ENCODE data around the gene VTI1A.

The VTI1A gene

GRCh38 chr10:112634096-112634830 lies 187.2 kb downstream of the VTI1A start:
- H3K9me3 ChIP-seq (ENCODE audit: control insufficient read depth, low read length) = no peaks in the 10 kb centered on the region
- WGBS, 2 experiments (ENCODE audit: insufficient coverage in 2 of 2) = 78 to 82% methylated on average over 2 of the region's 5 CpGs
- no peak overlapping the region for H3K4me3 ChIP-seq (ENCODE audit: extremely low read depth, insufficient read depth, low read length, poor library complexity, severe bottlenecking)
- peak overlapping the region; percentile 10 for H3K27ac ChIP-seq (ENCODE audit: low read depth, low read length, severe bottlenecking)
- no peaks in the 10 kb centered on the region for H3K36me3 ChIP-seq (ENCODE audit: control insufficient read depth, insufficient read depth, low read length)
- H3K4me1 ChIP-seq (ENCODE audit: control insufficient read depth, insufficient read depth, low read length, poor library complexity, severe bottlenecking) = peaks cover 17% of the 10 kb centered on the region

DNA sequence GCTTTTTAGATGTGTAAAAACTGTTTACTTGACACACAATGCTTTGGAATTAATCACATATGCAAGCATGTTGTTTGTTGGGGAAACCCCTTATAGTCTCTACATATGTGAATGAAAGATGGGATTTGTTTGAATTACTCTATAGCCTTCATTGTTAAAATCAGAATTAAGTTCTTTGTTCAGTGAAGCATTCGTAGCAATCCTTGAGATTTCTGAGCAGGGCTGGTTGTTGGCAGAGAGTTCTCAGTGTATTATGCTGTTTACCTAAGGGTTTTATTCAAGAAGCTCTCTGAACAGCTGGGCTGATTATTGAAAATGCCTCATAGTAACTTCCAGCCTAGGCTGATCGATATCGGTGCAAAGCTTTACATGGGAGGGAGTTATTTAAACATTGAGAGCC lies 190.9 kb downstream of the VTI1A start:
- no peak overlapping the region for H3K27ac ChIP-seq (ENCODE audit: low read depth, low read length, severe bottlenecking)
- 62 to 88% methylated on average over 3 of the region's 3 CpGs for WGBS, 2 experiments (ENCODE audit: insufficient coverage in 2 of 2)
- H3K4me3 ChIP-seq (ENCODE audit: extremely low read depth, insufficient read depth, low read length, poor library complexity, severe bottlenecking) = no peak overlapping the region
- H3K4me1 ChIP-seq (ENCODE audit: control insufficient read depth, insufficient read depth, low read length, poor library complexity, severe bottlenecking) = peaks cover 9% of the 10 kb centered on the region
- no peaks in the 10 kb centered on the region for H3K36me3 ChIP-seq (ENCODE audit: control insufficient read depth, insufficient read depth, low read length)
- no peaks in the 10 kb centered on the region for H3K9me3 ChIP-seq (ENCODE audit: control insufficient read depth, low read length)

- H3K4me3 ChIP-seq (ENCODE audit: extremely low read depth, insufficient read depth, low read length, poor library complexity, severe bottlenecking) = no peak overlapping the region
- no CpG with 5 or more reads among the region's 1 CpG for WGBS, 2 experiments (ENCODE audit: insufficient coverage in 2 of 2)
Measured at GRCh38 chr10:112639298-112639697, 192.3 kb downstream of the VTI1A start.

DNA sequence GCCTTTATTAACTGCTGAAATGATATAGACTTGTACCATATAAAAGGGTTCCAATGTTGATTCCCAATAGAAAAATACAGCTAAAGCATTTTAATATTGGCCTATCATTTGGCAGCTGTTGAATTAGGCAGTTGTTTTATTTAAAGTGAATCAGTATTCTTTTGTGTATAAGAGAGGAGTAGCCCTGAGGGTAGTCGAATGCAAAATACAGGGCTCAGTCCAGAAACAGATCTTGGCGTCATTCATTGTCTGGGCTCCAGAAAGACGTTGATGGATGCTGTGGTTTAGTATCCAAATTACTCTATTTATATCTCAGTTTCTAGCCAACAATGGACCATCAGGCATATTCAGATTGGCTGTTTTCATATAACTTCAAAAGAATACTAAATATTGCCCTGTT lies 193.6 kb downstream of the VTI1A start:
- Histone ChIP-seq H3K27ac (ENCODE audit: low read depth, low read length, severe bottlenecking) (no peak overlapping the region), H3K4me1 (ENCODE audit: control insufficient read depth, insufficient read depth, low read length, poor library complexity, severe bottlenecking) (no peaks in the 10 kb centered on the region), H3K4me3 (ENCODE audit: extremely low read depth, insufficient read depth, low read length, poor library complexity, severe bottlenecking) (no peak overlapping the region), H3K36me3 (ENCODE audit: control insufficient read depth, insufficient read depth, low read length) (no peaks in the 10 kb centered on the region), H3K9me3 (ENCODE audit: control insufficient read depth, low read length) (no peaks in the 10 kb centered on the region)
- no CpG with 5 or more reads among the region's 3 CpGs for WGBS, 2 experiments (ENCODE audit: insufficient coverage in 2 of 2)

More at GRCh38 chr10:112639298-112639697, 192.3 kb downstream of the VTI1A start:
- Histone ChIP-seq H3K9me3 (ENCODE audit: control insufficient read depth, low read length) (no peaks in the 10 kb centered on the region), H3K27ac (ENCODE audit: low read depth, low read length, severe bottlenecking) (no peak overlapping the region), H3K36me3 (ENCODE audit: control insufficient read depth, insufficient read depth, low read length) (no peaks in the 10 kb centered on the region), H3K4me1 (ENCODE audit: control insufficient read depth, insufficient read depth, low read length, poor library complexity, severe bottlenecking) (peaks cover 4% of the 10 kb centered on the region)

GRCh38 chr10:112643600-112644264 lies 196.7 kb downstream of the VTI1A start:
- no peaks in the 10 kb centered on the region for H3K9me3 ChIP-seq (ENCODE audit: control insufficient read depth, low read length)
- H3K36me3 ChIP-seq (ENCODE audit: control insufficient read depth, insufficient read depth, low read length) = no peaks in the 10 kb centered on the region
- no peak overlapping the region for H3K4me3 ChIP-seq (ENCODE audit: extremely low read depth, insufficient read depth, low read length, poor library complexity, severe bottlenecking)
- no peaks in the 10 kb centered on the region for H3K4me1 ChIP-seq (ENCODE audit: control insufficient read depth, insufficient read depth, low read length, poor library complexity, severe bottlenecking)
- no peak overlapping the region for H3K27ac ChIP-seq (ENCODE audit: low read depth, low read length, severe bottlenecking)
- WGBS, 2 experiments (ENCODE audit: insufficient coverage in 2 of 2) = 87 to 94% methylated on average over 4 of the region's 7 CpGs

DNA sequence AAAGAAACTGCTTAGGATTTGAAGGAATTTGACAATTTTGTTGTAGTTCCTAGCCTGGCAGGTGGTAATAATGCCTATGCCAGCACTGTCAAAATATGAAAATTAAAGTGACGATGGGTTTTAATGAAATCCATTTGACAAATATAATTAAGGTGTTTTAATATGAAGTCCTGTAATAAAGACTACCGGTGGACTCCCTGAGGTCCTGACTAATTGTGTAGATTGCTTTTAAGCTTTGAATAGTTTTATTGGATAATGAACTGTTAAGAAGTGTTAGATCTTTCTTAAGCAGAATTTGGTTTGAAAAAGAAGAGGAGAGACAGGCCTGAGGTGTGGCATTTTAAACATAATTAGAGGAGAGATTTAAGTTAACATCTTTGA lies 197.2 kb downstream of the VTI1A start:
- Histone ChIP-seq H3K9me3 (ENCODE audit: control insufficient read depth, low read length) (no peaks in the 10 kb centered on the region), H3K36me3 (ENCODE audit: control insufficient read depth, insufficient read depth, low read length) (no peaks in the 10 kb centered on the region), H3K27ac (ENCODE audit: low read depth, low read length, severe bottlenecking) (no peak overlapping the region), H3K4me3 (ENCODE audit: extremely low read depth, insufficient read depth, low read length, poor library complexity, severe bottlenecking) (no peak overlapping the region), H3K4me1 (ENCODE audit: control insufficient read depth, insufficient read depth, low read length, poor library complexity, severe bottlenecking) (no peaks in the 10 kb centered on the region)
- 100% methylated on average over 1 of the region's 2 CpGs for WGBS, 2 experiments (ENCODE audit: insufficient coverage in 2 of 2)

DNA sequence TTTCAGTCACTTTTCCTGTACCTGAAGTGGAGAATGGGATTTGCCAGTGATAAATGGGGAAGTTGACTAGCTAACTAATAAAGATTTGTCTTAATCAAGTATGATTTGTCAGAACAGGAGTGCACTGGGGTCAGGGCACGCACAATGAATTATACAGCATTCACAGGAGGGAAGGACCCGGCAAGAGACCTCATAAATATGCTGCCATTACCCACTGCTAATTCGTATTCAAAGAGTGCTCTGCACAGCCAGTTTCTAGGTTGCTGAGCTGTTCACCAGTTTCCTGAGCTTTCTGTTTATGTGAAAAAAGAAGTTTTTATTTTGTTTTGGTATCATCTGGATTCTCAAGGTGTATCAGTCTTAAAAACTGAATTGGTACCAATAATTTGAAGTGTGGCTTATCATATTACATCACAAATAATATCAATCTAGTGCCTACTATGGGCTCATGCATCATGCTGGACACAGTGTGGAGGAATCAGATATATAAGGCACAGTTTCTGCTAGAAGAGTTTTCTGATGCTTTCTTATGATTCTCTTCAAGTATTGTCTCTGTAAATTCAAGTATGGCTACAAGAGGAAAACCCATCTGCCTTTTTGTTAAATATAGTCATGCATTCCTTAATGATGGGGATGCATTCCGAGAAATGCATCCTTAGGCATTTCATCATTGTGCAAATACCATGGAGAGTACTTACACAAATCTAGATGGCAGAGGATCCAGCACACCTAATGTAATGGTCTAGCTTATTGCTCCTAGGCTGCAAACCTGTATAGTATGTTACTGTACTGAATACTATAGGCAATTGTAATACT lies 202.2 kb downstream of the VTI1A start:
- 86 to 100% methylated on average over 3 of the region's 4 CpGs for WGBS, 2 experiments (ENCODE audit: insufficient coverage in 2 of 2)
- Histone ChIP-seq H3K36me3 (ENCODE audit: control insufficient read depth, insufficient read depth, low read length) (no peaks in the 10 kb centered on the region), H3K4me3 (ENCODE audit: extremely low read depth, insufficient read depth, low read length, poor library complexity, severe bottlenecking) (no peak overlapping the region), H3K9me3 (ENCODE audit: control insufficient read depth, low read length) (no peaks in the 10 kb centered on the region), H3K4me1 (ENCODE audit: control insufficient read depth, insufficient read depth, low read length, poor library complexity, severe bottlenecking) (peaks cover 6% of the 10 kb centered on the region), H3K27ac (ENCODE audit: low read depth, low read length, severe bottlenecking) (no peak overlapping the region)

GRCh38 chr10:112649822-112650152 lies 202.8 kb downstream of the VTI1A start:
- no peak overlapping the region for H3K4me3 ChIP-seq (ENCODE audit: extremely low read depth, insufficient read depth, low read length, poor library complexity, severe bottlenecking)
- H3K9me3 ChIP-seq (ENCODE audit: control insufficient read depth, low read length) = no peaks in the 10 kb centered on the region
- peaks cover 6% of the 10 kb centered on the region for H3K4me1 ChIP-seq (ENCODE audit: control insufficient read depth, insufficient read depth, low read length, poor library complexity, severe bottlenecking)
- H3K36me3 ChIP-seq (ENCODE audit: control insufficient read depth, insufficient read depth, low read length) = no peaks in the 10 kb centered on the region
- WGBS, 2 experiments (ENCODE audit: insufficient coverage in 2 of 2) = 80 to 86% methylated on average over 1 of the region's 4 CpGs
- no peak overlapping the region for H3K27ac ChIP-seq (ENCODE audit: low read depth, low read length, severe bottlenecking)

DNA sequence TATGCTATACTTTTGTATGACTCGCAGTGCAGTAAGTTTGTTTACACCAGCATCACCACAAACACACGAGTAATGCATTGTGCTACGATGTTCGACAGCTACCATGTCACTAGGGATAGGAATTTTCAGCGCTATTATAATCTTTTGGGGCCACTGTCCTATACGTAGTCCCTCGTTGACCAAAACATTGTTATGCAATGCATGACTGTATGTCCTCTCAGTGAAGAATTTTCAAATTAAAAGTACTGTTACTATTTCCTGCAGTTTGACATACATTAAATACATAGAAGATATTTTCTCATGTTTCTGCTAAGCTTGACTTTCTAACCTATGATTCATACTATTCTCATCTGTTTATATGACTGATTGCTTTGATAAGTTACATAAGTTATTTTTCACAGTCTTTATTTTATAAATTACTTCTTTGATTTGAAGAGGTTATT lies 203.6 kb downstream of the VTI1A start:
- 90 to 96% methylated on average over 3 to 5 of the region's 7 CpGs for WGBS, 2 experiments (ENCODE audit: insufficient coverage in 2 of 2)
- peaks cover 10% of the 10 kb centered on the region for H3K4me1 ChIP-seq (ENCODE audit: control insufficient read depth, insufficient read depth, low read length, poor library complexity, severe bottlenecking)

DNA sequence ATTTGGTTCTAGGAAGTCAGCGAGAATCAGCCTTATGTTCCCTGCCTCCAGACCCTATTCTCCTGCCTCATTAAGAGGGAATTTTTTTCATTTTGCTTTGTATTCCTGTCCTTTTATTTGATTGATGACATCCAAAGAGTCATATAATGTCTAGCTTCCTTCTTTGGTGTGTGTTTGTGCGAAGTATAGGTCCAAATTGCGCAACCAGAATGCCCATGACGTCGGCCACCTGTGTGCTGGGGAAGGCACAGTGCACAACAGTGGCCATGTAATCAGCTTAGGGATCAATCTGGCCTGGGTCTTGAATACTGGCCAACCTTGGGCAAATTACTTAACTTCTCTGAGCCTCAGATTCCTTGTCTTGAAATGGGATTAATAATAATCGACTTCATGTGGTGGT lies 206.2 kb downstream of the VTI1A start:
- Histone ChIP-seq H3K9me3 (ENCODE audit: control insufficient read depth, low read length) (no peaks in the 10 kb centered on the region), H3K4me3 (ENCODE audit: extremely low read depth, insufficient read depth, low read length, poor library complexity, severe bottlenecking) (no peak overlapping the region), H3K27ac (ENCODE audit: low read depth, low read length, severe bottlenecking) (no peak overlapping the region), H3K36me3 (ENCODE audit: control insufficient read depth, insufficient read depth, low read length) (no peaks in the 10 kb centered on the region), H3K4me1 (ENCODE audit: control insufficient read depth, insufficient read depth, low read length, poor library complexity, severe bottlenecking) (peaks cover 10% of the 10 kb centered on the region)
- 95 to 100% methylated on average over 1 to 4 of the region's 6 CpGs for WGBS, 2 experiments (ENCODE audit: insufficient coverage in 2 of 2)

More for the DNA sequence above, 203.6 kb downstream of the VTI1A start:
- Histone ChIP-seq H3K27ac (ENCODE audit: low read depth, low read length, severe bottlenecking) (no peak overlapping the region), H3K9me3 (ENCODE audit: control insufficient read depth, low read length) (no peaks in the 10 kb centered on the region), H3K36me3 (ENCODE audit: control insufficient read depth, insufficient read depth, low read length) (no peaks in the 10 kb centered on the region), H3K4me3 (ENCODE audit: extremely low read depth, insufficient read depth, low read length, poor library complexity, severe bottlenecking) (no peak overlapping the region)

All from mesodermal cell (in vitro differentiated cells).